Inflammatory macrophage (primary cell): Measurements from ENCODE around the gene CTR9.
"Not testable (repeated sequence)": the region's sequence is repeated elsewhere in the genome, so short reads cannot be mapped to it uniquely, and the experiment has no call there.

ENCODE experiments used
- DNase-seq, 2 donors: peaks; one replicate each; pipeline ENCODE4 v3.0.0-alpha.2; 2020 to 2022

The CTR9 gene

GRCh38 chr11:10784232-10785145, 33.4 kb downstream of the CTR9 start:
- DNase-seq = no peak

GRCh38 chr11:10785146-10785474, 34.1 kb downstream of the CTR9 start:
- no peak for DNase-seq

- DNase-seq = peak; percentile 45 to 67
These were observed 35.4 kb downstream of the CTR9 start for GRCh38 chr11:10786451-10786850.

GRCh38 chr11:10792385-10793068, 41.5 kb downstream of the CTR9 start:
- peak; percentile 77 to 83 for DNase-seq

- DNase-seq = no peak
These were observed 42.6 kb downstream of the CTR9 start for GRCh38 chr11:10793470-10794255.

GRCh38 chr11:10796191-10796590, 45.1 kb downstream of the CTR9 start:
- DNase-seq = no peak

GRCh38 chr11:10797001-10797400, 46.0 kb downstream of the CTR9 start:
- no peak for DNase-seq

- DNase-seq = peak; percentile 77 to 91
These were observed 46.5 kb downstream of the CTR9 start for GRCh38 chr11:10797531-10797930.

- peak; percentile 43 to 53 for DNase-seq
These were observed 47.4 kb downstream of the CTR9 start for GRCh38 chr11:10798330-10798928.

GRCh38 chr11:10800292-10800691, 49.2 kb downstream of the CTR9 start:
- no peak for DNase-seq

GRCh38 chr11:10803676-10804075, 52.6 kb downstream of the CTR9 start:
- DNase-seq = no peak

- no peak for DNase-seq
These were observed 54.7 kb downstream of the CTR9 start for GRCh38 chr11:10805741-10806140.

GRCh38 chr11:10806206-10806605, 55.2 kb downstream of the CTR9 start:
- no peak for DNase-seq

GRCh38 chr11:10807493-10808234, 56.6 kb downstream of the CTR9 start:
- DNase-seq = peak; percentile 79 to 92

GRCh38 chr11:10808235-10808552, 57.1 kb downstream of the CTR9 start:
- DNase-seq = no peak

- DNase-seq = peak; percentile 99
These were observed 57.7 kb downstream of the CTR9 start, which contains the start of gene EIF4G2 for GRCh38 chr11:10808553-10809372. TSS of gene EIF4G2 (minus strand) at chr11:10808926.

GRCh38 chr11:10809373-10810160, 58.5 kb downstream of the CTR9 start:
- DNase-seq = no peak

GRCh38 chr11:10813945-10814344, 62.9 kb downstream of the CTR9 start:
- no peak for DNase-seq

GRCh38 chr11:10818594-10818993, 67.5 kb downstream of the CTR9 start:
- DNase-seq = no peak

GRCh38 chr11:10822491-10822890, 71.4 kb downstream of the CTR9 start:
- DNase-seq = not testable (repeated sequence)
